H1 (cell line): ENCODE measurements around the gene AKR1B15. TPM values are rescaled to one million over a fixed set of nuclear protein-coding genes. Genes with fewer than 3 reads are reported as not detected.

Experiments
- ATF3 ChIP-seq: IDR thresholded peaks from 2 replicates; pipeline ENCODE4 v1.6.1; 2011; ENCODE audit warnings: low read depth, mild to moderate bottlenecking, low read length; ENCODE audit not compliant: insufficient read depth
- BACH1 ChIP-seq: IDR thresholded peaks from 2 replicates; pipeline ENCODE4 v1.6.1; 2012; ENCODE audit warnings: low read length, improper control_type of control experiment
- PHF8 ChIP-seq: fragments of 200-600 bp; sonication (generic); conservative IDR thresholded peaks from 2 replicates; pipeline ENCODE4 v1.7.1; 2012; ENCODE audit warnings: low read depth, mild to moderate bottlenecking, inconsistent platforms, low read length, moderate library complexity
- TAF7 ChIP-seq: optimal IDR thresholded peaks from 2 replicates; pipeline ENCODE3; 2011; ENCODE audit warnings: low read depth, mild to moderate bottlenecking, inconsistent platforms, low read length, moderate library complexity, borderline replicate concordance
- polyA plus RNA-seq, 7 experiments: library from polyadenylated mRNA; depleted of rRNA in 3 of 7; stranded (reverse) in 5 of 7; unstranded in 2 of 7; fragments of >200 nt in 5 of 7; fragments of 200-250 nt in 2 of 7; gene quantifications; 1 replicate in 5 of 7; 2 replicates in 1 of 7; 4 replicates in 1 of 7; pipeline versions ENCODE4 v1.2.1 to v1.2.3, GENCODE V29; 2011 to 2013; ENCODE audit warnings: missing spikeins in 2 of 7, mixed read lengths in 2 of 7
- total RNA-seq: library from RNA; stranded (reverse); fragmentation: NEBNext Ultra II Directional; extraction: Animal tissue kit (Norgen Biotek cat#: 25700); gene quantifications from 2 replicates; pipeline ENCODE4 v1.2.1, GENCODE V29; 2021

AKR1B15 gene
- total and polyA plus RNA-seq, 2 of the 8 experiments (the other 6 are each of a cell fraction or from before 2014, with no cell fraction given) = 0.15 to 0.47 TPM

- TF ChIP-seq TAF7 (no peak), PHF8 (no peak), BACH1 (no peak), ATF3 (no peak)
These were observed 63.3 kb downstream of the AKR1B15 start (continued) for GRCh38 chr7:134612197-134612596.
